ENCODE results near the gene PPP4C. TPM values are rescaled to one million over a fixed set of nuclear protein-coding genes. Genes with fewer than 3 reads are reported as not detected.
"Not testable (repeated sequence)": the region's sequence is repeated elsewhere in the genome, so short reads cannot be mapped to it uniquely, and the experiment has no call there.

Gene PPP4C
- total RNA-seq, 1 experiment from 2014 or later, result 93.2 TPM

DNA sequence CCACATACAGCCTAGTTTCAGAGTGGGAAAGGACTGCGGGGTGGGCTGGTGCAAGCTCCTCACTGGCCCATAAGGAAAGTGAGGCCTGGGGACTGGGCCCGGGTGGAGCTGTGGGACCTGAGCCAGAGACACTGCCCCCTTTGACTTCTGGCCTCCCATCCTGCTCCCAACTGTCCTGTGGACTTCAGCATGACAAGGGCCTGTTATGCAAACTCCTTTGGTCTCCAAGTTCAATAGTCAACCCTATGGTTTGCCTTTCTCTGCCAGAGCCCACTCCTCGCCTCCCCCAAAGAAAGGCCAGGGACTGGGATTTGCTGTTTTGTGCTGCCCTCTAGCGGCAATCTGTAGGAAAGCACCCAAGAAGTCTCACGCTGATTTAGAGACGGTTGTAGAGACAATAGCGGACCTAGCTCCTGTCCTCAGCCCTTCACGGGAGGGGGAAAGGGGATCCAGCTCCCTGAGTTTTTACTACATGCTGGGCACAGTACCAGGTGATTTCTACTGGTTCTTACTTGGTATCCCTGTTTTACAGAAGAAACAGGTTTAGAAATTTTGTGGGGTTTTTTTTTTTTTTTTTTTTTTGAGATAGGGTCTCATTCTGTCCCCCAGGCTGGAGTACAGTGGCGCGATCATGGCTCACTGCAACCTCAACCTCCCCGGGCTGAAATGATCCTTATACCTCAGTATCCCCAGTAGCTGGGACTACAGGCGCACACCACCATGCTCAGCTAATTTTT is 43.5 kb upstream of the PPP4C start:
- intact Hi-C loops (cut with micrococcal nuclease), result no loop called here
- no peaks in the 10 kb centered on the region for H3K9me3 Mint-ChIP-seq (ENCODE audit: unreplicated experiment)
- no peaks in the 10 kb centered on the region for H3K36me3 Mint-ChIP-seq (ENCODE audit: insufficient read depth, unreplicated experiment)
- POLR2A ChIA-PET, result interaction anchor here (0.5 to 1.3 kb wide), 9 partner anchors 10 to 164 kb away, joined by 3 to 5 read pairs (median 3); partner anchors contain the start of gene ALDOA
- CTCF ChIA-PET, result interaction anchor here (0.5 to 3.7 kb wide), 49 partner anchors 10 to 1170 kb away, joined by 3 to 43 read pairs (median 4); partner anchors contain the start of genes ASPHD1, C16orf92, KCTD13 and MVP
- H3K4me1 Mint-ChIP-seq (ENCODE audit: insufficient read depth, unreplicated experiment), result no peaks in the 10 kb centered on the region
- TF ChIP-seq, protein P1, sequence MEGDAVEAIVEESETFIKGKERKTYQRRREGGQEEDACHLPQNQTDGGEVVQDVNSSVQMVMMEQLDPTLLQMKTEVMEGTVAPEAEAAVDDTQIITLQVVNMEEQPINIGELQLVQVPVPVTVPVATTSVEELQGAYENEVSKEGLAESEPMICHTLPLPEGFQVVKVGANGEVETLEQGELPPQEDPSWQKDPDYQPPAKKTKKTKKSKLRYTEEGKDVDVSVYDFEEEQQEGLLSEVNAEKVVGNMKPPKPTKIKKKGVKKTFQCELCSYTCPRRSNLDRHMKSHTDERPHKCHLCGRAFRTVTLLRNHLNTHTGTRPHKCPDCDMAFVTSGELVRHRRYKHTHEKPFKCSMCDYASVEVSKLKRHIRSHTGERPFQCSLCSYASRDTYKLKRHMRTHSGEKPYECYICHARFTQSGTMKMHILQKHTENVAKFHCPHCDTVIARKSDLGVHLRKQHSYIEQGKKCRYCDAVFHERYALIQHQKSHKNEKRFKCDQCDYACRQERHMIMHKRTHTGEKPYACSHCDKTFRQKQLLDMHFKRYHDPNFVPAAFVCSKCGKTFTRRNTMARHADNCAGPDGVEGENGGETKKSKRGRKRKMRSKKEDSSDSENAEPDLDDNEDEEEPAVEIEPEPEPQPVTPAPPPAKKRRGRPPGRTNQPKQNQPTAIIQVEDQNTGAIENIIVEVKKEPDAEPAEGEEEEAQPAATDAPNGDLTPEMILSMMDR (IDR thresholded peaks at IDR 0.05; ENCODE audit: unreplicated experiment), result peak; percentile 84
- peaks cover 34% of the 10 kb centered on the region for H3K27me3 Mint-ChIP-seq (ENCODE audit: insufficient read depth, unreplicated experiment)
- DNase-seq (ENCODE audit: unreplicated experiment), result peak; percentile 72
- H3K27ac Mint-ChIP-seq (ENCODE audit: low read depth, unreplicated experiment), result no peak overlapping the region
- H3K4me3 Mint-ChIP-seq (ENCODE audit: unreplicated experiment), result no peak overlapping the region
- no TSS peak for BruUV-seq (replicated peaks)

DNA sequence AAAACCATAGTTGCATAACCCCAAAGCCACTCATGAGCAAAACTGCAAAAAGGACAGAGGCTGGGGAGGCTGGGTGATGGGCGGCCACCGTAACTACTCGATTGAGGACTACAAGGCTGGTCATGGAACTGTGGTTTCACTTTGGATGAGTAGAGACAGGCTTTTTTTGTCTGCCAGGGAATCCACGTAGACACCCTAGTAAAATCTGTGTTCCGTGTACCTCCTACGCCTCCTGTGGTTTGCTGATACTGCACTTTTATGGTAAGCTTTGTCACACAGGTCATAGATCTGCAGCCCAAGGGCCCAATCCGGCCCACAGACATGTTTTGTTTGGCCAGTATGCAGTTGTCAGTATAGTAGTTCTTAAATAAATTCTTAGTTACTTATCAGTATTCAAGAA is 42.5 kb upstream of the PPP4C start:
- TF ChIP-seq, protein P1 (IDR thresholded peaks at IDR 0.05; ENCODE audit: unreplicated experiment), result no peak
- no peak overlapping the region for H3K4me3 Mint-ChIP-seq (ENCODE audit: unreplicated experiment)
- H3K36me3 Mint-ChIP-seq (ENCODE audit: insufficient read depth, unreplicated experiment), result no peaks in the 10 kb centered on the region
- H3K27ac Mint-ChIP-seq (ENCODE audit: low read depth, unreplicated experiment), result no peak overlapping the region
- BruUV-seq (replicated peaks), result no TSS peak
- intact Hi-C loops (cut with micrococcal nuclease), result no loop called here
- ChIA-PET POLR2A (interaction anchor here (0.7 kb wide), 1 partner anchor 225 kb away, joined by 3 read pairs; no protein-coding TSS in a partner anchor), CTCF (interaction anchor here (0.5 to 3.7 kb wide), 13 partner anchors 9 to 401 kb away, joined by 3 to 43 read pairs (median 4); partner anchors contain the start of gene TMEM219)
- no peak for DNase-seq (ENCODE audit: unreplicated experiment)
- H3K4me1 Mint-ChIP-seq (ENCODE audit: insufficient read depth, unreplicated experiment), result no peaks in the 10 kb centered on the region
- no peaks in the 10 kb centered on the region for H3K9me3 Mint-ChIP-seq (ENCODE audit: unreplicated experiment)
- H3K27me3 Mint-ChIP-seq (ENCODE audit: insufficient read depth, unreplicated experiment), result peaks cover 24% of the 10 kb centered on the region

DNA sequence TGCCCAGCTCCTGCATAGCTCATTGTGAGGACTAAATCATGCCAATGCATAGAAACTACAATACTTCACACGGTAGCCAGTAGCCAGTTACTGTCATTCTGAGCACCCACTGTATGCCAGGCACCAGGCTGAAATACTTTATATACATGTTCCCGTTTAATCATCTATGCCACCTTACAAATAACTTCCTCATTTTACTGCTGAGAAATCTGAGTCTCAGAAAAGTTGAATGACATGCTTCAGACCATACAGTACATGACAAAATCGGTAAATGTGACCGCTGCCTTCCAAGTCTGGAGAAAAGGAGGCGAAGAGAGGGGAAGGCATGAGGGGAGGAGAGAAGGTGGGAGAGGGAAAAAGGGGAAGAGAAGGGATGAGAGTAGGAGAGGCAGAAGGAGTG is 35.6 kb upstream of the PPP4C start:
- no peaks in the 10 kb centered on the region for H3K27me3 Mint-ChIP-seq (ENCODE audit: insufficient read depth, unreplicated experiment)
- no TSS peak for BruUV-seq (replicated peaks)
- ChIA-PET CTCF (interaction anchor here (5.6 kb wide), 1 partner anchor 8 kb away, joined by 43 read pairs; the partner anchor contains the start of gene TLCD3B), POLR2A (interaction anchor here (1.6 kb wide), 1 partner anchor 25 kb away, joined by 8 read pairs; the partner anchor contains the start of gene ALDOA)
- H3K4me3 Mint-ChIP-seq (ENCODE audit: unreplicated experiment), result no peak overlapping the region
- H3K9me3 Mint-ChIP-seq (ENCODE audit: unreplicated experiment), result no peaks in the 10 kb centered on the region
- DNase-seq (ENCODE audit: unreplicated experiment), result no peak
- intact Hi-C loops (cut with micrococcal nuclease), result no loop called here
- H3K36me3 Mint-ChIP-seq (ENCODE audit: insufficient read depth, unreplicated experiment), result no peaks in the 10 kb centered on the region
- no peak overlapping the region for H3K27ac Mint-ChIP-seq (ENCODE audit: low read depth, unreplicated experiment)
- H3K4me1 Mint-ChIP-seq (ENCODE audit: insufficient read depth, unreplicated experiment), result no peaks in the 10 kb centered on the region
- TF ChIP-seq, protein P1 (IDR thresholded peaks at IDR 0.05; ENCODE audit: unreplicated experiment), result no peak

DNA sequence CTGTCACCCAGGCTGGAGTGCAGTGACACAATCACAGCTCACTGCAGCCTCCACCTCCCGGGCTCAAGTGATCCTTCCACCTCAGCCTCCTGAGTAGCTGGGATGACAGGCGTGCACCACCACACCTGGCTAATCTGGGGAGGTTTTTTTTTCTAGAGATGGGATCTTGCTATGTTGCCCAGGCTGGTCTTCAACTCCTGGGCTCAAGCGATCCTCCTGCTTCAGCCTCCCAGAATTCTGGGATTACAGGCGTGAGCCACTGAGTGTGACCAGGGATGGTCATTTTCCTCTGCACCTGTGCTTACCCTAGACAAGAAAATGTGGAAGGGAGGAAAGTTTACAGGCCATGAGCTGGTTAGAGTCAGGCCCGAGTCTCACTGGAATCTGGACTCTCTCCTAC is 35.1 kb upstream of the PPP4C start:
- POLR2A ChIA-PET; H3K9me3 Mint-ChIP-seq (ENCODE audit: unreplicated experiment); H3K36me3 Mint-ChIP-seq (ENCODE audit: insufficient read depth, unreplicated experiment); BruUV-seq (replicated peaks); H3K4me1 Mint-ChIP-seq (ENCODE audit: insufficient read depth, unreplicated experiment); H3K27ac Mint-ChIP-seq (ENCODE audit: low read depth, unreplicated experiment); H3K4me3 Mint-ChIP-seq (ENCODE audit: unreplicated experiment); H3K27me3 Mint-ChIP-seq (ENCODE audit: insufficient read depth, unreplicated experiment); DNase-seq (ENCODE audit: unreplicated experiment); intact Hi-C loops (cut with micrococcal nuclease): not testable (repeated sequence)
- CTCF ChIA-PET, result interaction anchor here (1.1 to 5.6 kb wide), 4 partner anchors 8 to 119 kb away, joined by 3 to 43 read pairs (median 5); partner anchors contain the start of gene TLCD3B

Measured in MCF 10A (cell line).